Left ventricle myocardium inferior (tissue), 1 donor: ENCODE data around the gene GPRC5A. TPM values are rescaled to one million over a fixed set of nuclear protein-coding genes. Genes with fewer than 3 reads are reported as not detected.

Experiments used
- DNase-seq: peaks from one replicate; pipeline ENCODE4 v3.0.0-alpha.2; 2020
- H3K27ac ChIP-seq: fragments of 200-600 bp; replicated peaks from 2 replicates; pipeline ENCODE4 v1.8.0; 2021
- H3K27me3 ChIP-seq: fragments of 200-600 bp; 2 replicates; pipeline ENCODE4 v1.8.0; 2021; ENCODE audit warnings: low read depth
- H3K36me3 ChIP-seq: fragments of 200-600 bp; 2 replicates; pipeline ENCODE4 v1.8.0; 2021
- H3K4me1 ChIP-seq: fragments of 200-600 bp; 2 replicates; pipeline ENCODE4 v1.8.0; 2021
- H3K4me3 ChIP-seq: fragments of 200-600 bp; 2 replicates; pipeline ENCODE4 v1.8.0; 2021; ENCODE audit warnings: mild to moderate bottlenecking, moderate library complexity
- H3K9me3 ChIP-seq: fragments of 200-600 bp; replicated peaks from 2 replicates; pipeline ENCODE4 v1.8.0; 2021
- intact Hi-C: fragments of 100-400 bp; cut with micrococcal nuclease; formaldehyde crosslinking; loops from one replicate; pipeline ENCODE4 v1.11.0; 2022
- total RNA-seq: library from RNA; stranded (reverse); fragmentation: NEBNext Ultra II Directional; extraction: Animal tissue kit (Norgen Biotek cat#: 25700); gene quantifications from one replicate; pipeline ENCODE4 v1.2.1, GENCODE V29; 2021
- TF ChIP-seq, protein P1 (sequence below): fragments of 200-600 bp; IDR thresholded peaks from 2 replicates; pipeline ENCODE4 v1.8.0; 2021; ENCODE audit warnings: antibody characterized with exemption, mild to moderate bottlenecking, borderline replicate concordance
- donor health status: DM: no; HTN: yes; CAD: no; lungs with severe emphysema.

GPRC5A gene
- total RNA-seq, 1 donor from 2014 or later = 0.77 TPM

DNA sequence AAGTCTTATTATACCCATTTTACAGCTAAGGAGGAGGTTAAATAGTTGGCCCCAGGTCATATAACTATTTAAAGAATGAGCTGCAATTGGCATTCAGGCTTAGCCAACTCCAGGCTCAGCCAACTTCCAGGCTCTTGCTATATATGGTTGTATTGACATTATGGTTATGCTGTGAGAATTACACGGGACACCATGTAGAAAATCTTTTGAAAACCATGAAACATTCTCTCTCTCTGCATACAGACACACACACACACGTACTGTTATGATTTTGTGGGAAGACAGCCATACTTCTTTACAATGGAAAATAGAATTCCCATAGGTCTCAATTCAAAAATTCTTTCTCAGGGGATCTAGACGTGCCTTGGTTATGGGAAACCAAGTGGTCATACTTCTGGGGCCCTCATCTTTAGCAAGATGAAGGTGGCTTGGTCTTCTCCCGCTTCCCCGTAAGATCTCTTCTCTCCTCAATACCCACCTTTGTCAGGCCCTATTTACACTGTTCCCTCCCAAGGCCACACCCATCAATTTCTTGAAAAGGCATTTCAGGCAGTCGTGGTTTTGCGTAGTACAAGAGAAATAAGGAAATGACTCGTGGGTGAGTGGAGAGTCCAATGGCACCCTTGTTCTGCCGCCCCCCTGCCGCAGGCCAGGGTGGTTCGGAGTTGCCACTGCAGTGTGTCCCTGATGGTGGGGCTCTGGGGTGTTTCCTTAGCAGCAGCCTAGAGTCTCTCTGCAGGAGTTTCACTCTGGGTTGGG lies 10.0 kb upstream of the GPRC5A start:
- no peaks in the 10 kb centered on the region for H3K4me1 ChIP-seq
- no peaks in the 10 kb centered on the region for H3K36me3 ChIP-seq
- peaks cover 6% of the 10 kb centered on the region for H3K27me3 ChIP-seq
- H3K4me3 ChIP-seq = no peak overlapping the region
- H3K27ac ChIP-seq = no peak overlapping the region
- TF ChIP-seq, protein P1, sequence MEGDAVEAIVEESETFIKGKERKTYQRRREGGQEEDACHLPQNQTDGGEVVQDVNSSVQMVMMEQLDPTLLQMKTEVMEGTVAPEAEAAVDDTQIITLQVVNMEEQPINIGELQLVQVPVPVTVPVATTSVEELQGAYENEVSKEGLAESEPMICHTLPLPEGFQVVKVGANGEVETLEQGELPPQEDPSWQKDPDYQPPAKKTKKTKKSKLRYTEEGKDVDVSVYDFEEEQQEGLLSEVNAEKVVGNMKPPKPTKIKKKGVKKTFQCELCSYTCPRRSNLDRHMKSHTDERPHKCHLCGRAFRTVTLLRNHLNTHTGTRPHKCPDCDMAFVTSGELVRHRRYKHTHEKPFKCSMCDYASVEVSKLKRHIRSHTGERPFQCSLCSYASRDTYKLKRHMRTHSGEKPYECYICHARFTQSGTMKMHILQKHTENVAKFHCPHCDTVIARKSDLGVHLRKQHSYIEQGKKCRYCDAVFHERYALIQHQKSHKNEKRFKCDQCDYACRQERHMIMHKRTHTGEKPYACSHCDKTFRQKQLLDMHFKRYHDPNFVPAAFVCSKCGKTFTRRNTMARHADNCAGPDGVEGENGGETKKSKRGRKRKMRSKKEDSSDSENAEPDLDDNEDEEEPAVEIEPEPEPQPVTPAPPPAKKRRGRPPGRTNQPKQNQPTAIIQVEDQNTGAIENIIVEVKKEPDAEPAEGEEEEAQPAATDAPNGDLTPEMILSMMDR = no peak
- no peaks in the 10 kb centered on the region for H3K9me3 ChIP-seq
- no peak for DNase-seq
- intact Hi-C loops = no loop called here

DNA sequence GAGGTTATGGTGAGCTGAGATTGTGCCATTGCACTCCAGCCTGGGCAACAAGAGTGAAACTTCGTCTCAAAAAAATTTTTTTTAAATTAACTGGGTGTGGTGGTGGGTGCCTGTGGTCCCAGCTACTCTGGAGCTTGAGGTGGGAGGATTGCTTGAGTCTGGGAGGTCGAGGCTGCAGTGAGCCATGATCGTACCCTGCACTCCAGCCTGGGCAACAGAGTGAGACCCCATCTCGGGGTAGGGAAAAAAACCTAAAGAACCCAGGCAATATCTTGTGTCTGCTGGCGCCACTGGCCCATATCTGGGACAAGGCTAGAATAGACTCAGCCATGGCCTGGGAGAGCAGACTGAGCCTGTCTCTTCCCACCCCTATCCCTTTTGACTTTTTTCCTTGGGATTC lies 9.1 kb upstream of the GPRC5A start:
- no peak for DNase-seq
- Histone ChIP-seq H3K27ac (no peak overlapping the region), H3K27me3 (peaks cover 15% of the 10 kb centered on the region), H3K4me1 (no peaks in the 10 kb centered on the region), H3K9me3 (no peaks in the 10 kb centered on the region), H3K4me3 (no peak overlapping the region), H3K36me3 (no peaks in the 10 kb centered on the region)
- intact Hi-C loops = no loop called here
- TF ChIP-seq, protein P1 = no peak

DNA sequence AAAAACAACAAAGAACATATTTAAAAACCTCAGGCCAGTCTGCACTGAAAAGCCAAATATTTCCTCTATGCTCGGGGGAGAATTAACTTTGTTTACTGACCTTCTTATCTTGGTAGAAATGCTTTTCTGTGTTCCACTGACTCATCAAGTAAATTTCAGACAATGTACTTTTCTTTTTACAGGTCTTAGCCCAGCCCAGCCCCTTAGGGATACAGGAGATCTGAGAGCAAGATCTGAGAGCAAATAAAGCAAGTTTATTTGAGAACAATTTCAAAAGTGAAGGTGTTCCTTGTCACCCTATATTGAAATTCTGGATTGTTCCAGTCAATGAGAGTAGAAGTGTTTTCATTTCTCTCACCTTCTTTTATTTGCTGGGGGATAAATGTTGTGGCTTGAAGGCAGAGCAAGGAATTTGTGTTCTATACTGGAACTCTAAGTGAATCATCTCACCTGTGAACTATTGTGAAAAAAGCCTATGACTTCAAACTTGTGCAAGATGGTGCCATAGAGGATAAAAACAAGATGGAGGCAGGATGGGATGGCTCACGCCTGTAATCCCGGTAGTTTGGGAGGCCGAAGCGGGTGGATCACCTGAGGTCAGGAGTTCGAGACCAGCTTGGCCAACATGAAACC lies 7.9 kb upstream of the GPRC5A start:
- H3K27ac ChIP-seq = no peak overlapping the region
- no peaks in the 10 kb centered on the region for H3K4me1 ChIP-seq
- no peak for DNase-seq
- H3K4me3 ChIP-seq = no peak overlapping the region
- TF ChIP-seq, protein P1 = no peak
- peaks cover 27% of the 10 kb centered on the region for H3K27me3 ChIP-seq
- no peaks in the 10 kb centered on the region for H3K9me3 ChIP-seq
- intact Hi-C loops = no loop called here
- H3K36me3 ChIP-seq = no peaks in the 10 kb centered on the region

DNA sequence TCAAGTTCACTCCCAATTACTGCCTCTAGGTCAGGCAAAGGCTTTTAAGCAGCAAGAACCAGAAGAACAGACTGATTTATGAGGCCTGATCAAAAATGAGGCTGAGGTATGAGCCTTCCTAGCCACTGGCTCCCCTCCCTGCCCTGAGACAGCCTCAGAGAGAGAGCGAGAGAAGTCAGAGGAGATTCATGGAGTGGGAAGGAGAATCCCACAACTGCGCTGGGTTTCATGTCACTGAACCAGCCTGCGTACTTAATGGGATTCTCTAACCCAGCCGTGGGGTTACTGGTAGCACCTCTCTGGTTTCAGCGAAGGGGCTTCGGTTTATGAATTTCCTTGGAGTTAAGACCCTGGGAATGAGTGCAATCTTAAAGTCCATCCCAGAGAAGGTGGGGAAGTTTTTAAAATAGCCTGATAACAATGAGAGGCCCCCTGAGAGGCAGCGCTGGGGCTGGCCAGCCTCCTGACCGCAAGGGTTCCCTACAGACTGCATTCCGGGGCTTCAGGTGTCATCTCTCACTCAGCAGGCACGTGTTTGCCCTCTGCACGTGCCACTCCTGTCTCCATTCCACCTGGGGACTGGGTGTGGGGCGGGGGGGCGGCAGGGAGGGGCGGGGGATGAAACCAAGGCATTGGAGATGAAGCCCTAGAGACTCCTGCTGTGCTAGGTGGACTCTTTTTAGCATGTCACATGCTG lies 6.1 kb upstream of the GPRC5A start:
- no peak overlapping the region for H3K27ac ChIP-seq
- TF ChIP-seq, protein P1 = no peak
- no peaks in the 10 kb centered on the region for H3K4me1 ChIP-seq
- intact Hi-C loops = no loop called here
- no peaks in the 10 kb centered on the region for H3K9me3 ChIP-seq
- peaks cover 44% of the 10 kb centered on the region for H3K27me3 ChIP-seq
- DNase-seq = no peak
- H3K4me3 ChIP-seq = no peak overlapping the region
- H3K36me3 ChIP-seq = no peaks in the 10 kb centered on the region

DNA sequence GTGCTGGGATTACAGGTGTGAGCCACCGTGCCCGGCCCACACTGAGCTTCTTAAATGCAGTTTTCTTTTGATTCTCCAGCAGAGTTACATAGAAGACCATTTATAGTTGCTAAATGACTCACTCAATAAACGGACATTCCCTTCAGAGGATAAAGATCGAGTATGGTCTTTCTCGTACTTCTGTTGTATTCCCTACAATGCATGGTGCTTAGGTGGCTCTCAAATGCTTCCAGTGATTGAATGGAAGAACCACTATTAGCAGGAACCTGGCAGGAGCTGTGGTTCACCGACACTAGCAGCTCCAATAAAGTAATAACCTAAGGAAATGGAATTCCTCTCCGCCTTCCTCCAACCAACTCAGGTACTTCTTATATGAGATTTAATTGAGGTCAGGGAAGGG lies 3.9 kb upstream of the GPRC5A start:
- no peaks in the 10 kb centered on the region for H3K9me3 ChIP-seq
- peaks cover 67% of the 10 kb centered on the region for H3K27me3 ChIP-seq
- H3K4me1 ChIP-seq = peaks cover 16% of the 10 kb centered on the region
- no peak for DNase-seq
- intact Hi-C loops = no loop called here
- TF ChIP-seq, protein P1 = no peak
- H3K4me3 ChIP-seq = no peak overlapping the region
- H3K27ac ChIP-seq = no peak overlapping the region
- no peaks in the 10 kb centered on the region for H3K36me3 ChIP-seq
